HG03196 (cell line): ENCODE measurements around the gene CBLB.

Source experiments
- ATAC-seq: cut with Tn5 transposase; IDR thresholded peaks from one replicate; pipeline ENCODE4 v1.9.1; 2021; ENCODE audit not compliant: unreplicated experiment

Gene CBLB

GRCh38 chr3:105719791-105720190, 149.0 kb downstream of the CBLB start:
- ATAC-seq, result no peak

GRCh38 chr3:105715372-105715771, 153.4 kb downstream of the CBLB start:
- no peak for ATAC-seq

- no peak for ATAC-seq
These were observed 154.4 kb downstream of the CBLB start for GRCh38 chr3:105714453-105714852.

- no peak for ATAC-seq
These were observed 159.8 kb downstream of the CBLB start for GRCh38 chr3:105708980-105709379.

DNA sequence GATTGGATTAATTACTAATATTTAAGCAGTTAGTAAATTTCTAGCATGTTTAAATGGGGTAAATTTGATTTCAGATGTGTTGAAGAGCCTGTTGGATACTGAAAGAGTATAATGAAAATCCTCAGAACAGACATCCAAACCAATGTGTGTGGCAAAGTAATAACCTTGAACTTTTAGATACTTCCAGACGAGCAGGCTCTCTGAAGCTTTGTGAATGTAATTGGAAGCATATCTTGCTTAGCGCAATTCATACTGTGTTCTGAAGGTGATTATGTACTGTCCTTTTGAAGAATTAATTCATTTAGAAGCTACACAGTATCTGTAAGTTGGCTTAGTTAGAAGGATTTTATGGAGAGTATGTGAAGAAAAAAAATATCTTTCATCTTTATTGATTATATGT, 161.8 kb downstream of the CBLB start:
- ATAC-seq, result no peak

DNA sequence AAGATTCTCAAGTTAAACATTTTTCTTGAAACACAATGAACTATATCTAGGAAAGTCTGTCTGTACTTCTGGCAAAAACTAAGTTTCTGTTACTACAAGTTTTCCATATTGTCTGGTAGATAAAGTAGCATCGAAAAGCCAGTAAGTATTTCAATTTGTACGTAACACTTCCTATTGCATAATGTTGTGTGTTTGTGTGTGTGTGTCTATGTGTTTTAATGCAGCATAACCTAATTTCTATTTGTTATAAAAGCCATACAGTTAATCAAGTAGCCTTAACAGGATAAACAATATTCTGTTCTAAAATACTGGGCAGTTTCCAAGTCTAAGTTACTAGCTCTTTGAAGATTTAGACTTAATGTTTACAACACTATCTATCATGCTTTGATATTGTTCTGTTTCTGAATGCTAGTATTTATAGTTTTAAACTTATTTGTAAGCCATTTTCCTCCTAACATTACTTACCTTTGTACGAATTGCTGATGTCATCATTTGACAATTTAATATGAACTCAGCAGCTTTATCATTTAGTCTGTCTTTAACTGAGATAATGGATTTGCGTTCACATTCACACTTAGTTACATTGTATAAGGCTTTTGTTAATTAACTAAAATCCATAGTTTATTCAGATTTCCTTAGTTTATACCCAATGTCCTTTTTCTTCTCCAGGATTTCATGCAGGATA, 163.9 kb downstream of the CBLB start:
- ATAC-seq, result no peak

- no peak for ATAC-seq
These were observed 168.2 kb downstream of the CBLB start for GRCh38 chr3:105700575-105700974.

DNA sequence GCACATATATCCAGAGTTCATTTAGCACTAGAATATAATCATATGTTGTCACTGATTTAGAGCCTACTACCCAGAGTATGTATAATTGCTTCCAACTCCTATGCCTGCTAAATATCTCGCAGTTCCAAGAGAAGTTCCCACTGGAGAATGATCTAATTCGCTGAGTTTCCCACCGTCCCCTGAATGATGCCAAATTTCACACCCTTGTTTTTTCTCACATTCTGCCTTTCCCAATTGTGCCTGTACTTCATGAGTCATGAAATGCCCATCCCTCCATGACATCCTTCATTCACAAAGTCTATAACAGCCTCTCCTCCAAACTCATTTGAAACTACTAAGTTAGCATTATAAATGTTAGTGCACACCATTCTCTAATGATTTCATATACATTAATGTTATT, 177.2 kb downstream of the CBLB start:
- no peak for ATAC-seq

DNA sequence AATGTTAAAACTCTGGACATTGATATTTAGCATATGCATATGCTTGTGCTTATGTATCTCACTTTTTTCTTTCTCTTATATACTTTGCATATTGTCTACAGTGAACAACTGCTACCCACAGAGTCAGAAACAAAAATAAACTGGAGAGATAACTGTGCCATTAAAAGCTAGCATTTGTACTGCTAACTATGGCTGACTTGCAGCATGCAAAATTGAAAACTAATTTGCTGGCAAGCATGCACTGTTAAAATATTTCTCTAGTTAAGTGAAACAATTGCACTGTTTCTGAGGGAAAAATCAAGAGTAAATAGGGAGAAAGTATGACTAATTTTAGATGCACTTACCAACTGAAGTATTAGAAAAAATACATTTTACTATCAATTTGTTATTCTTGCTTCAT, 177.8 kb downstream of the CBLB start:
- ATAC-seq, result no peak

DNA sequence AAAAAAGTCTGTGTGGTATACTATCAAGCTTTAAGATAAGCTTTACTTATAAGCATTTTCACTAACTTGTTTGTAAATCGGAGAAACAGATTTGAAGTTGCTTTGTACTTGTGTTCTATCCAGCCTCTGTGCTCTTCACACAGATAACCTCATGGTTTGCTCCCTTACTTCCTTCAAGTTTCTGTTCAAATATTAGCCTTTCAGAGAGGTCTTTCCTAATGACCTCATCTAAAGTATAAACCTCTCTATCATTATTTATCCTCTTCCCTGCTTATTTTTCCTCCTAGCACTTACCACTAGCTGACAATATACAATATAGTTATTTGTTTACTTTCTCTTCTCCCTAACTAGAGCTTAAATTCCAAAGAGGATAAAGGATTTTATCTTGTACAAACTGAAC, 180.0 kb downstream of the CBLB start:
- ATAC-seq, result no peak

GRCh38 chr3:105686278-105686897, 182.4 kb downstream of the CBLB start:
- ATAC-seq, result no peak

DNA sequence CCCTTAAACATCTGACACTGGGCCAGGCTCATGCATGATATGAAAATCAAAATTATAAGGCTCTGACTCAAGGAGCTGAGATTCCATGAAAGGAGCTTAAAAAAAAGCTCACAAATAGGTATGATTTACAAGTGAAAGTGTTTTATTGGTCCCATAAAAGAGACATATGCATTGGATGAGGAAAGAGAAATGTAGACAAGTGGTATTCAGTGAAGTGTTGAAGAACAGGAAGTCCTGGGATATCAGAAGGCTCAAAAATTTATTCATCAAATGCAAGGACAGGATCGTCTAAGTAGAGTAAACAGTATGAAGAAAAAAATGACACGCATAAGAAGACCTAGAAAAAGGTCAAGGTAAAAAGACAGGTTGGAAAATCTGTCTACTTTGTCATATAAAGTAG, 188.9 kb downstream of the CBLB start:
- ATAC-seq, result no peak

- ATAC-seq, result no peak
These were observed 190.8 kb downstream of the CBLB start for GRCh38 chr3:105678017-105678416.

DNA sequence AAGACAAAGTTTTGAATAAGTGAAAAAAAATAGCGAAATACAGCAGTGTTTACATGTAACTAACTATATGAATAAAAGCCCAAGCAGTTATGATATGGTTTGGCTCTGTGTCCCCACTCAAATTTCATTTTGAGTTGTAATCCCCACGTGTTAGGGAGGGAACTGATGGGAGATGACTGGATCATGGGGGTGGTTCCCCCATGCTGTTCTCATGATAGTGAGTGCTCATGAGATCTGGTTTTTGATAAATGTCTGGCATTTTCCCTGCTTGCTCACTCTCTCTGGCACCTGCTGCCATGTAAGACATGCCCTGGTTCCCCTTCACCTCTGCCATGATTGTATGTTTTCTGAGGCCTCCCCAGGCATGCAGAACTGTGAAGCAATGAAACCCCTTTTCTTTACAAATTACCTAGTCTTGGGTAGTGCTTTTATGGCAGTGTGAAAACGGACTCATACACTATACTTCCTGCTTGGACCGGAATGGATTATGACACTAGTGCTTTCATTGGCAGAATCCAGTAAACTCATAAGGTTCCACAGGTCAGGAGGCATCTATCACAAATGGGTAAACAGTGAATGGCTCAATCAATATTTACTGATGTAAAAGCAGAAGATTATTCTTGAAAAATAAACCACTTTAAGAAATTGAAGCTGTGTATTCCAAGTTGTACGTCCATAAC, 192.1 kb downstream of the CBLB start:
- ATAC-seq, result no peak

DNA sequence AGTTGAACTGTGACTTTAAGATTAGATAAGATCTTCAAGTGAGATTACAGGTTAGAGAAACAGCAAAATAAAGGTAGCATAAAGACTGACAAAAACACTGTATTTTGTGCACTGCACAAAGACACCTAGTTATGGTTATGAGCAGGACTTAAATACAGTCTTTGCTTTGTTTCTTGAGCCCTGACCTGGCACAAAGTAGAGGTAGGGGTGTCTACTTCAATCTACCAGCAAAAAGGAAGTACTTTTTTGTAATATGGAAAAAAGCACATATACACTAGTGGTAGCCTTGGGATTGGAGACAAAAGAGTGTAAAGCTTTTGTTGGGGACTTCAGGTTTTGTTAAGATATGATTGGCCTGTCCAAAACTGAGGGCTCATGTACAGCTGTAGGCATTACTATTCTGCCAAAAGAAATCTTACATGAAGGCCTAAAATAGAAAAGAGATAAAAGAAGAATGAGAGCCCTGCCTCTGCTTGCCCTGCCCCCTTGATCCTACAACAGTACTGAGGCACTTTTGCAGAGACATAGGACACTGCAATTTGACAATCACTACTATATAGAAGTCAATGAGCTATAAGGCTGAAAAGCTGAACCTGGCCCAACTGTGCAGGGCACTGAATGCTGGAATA, 194.3 kb downstream of the CBLB start:
- ATAC-seq, result no peak

DNA sequence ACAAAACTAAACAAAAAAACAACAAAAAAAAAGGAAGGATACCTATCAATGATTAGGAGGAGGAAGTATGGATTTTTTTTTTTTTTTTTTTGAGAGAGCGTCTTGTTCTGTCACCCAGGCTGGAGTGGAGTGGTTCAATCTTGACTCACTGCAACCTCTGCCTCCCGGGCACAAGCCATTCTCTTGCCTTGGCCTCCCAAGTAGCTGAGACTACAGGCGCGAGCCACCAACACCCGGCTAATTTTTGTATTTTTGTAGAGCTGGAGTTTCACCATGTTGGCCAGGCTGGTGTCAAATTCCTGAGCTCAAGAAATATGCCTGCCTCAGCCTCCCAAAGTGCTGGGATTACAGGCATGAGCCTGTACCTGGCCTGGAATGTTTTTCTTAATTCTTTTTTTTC, 195.8 kb downstream of the CBLB start:
- ATAC-seq, result no peak

DNA sequence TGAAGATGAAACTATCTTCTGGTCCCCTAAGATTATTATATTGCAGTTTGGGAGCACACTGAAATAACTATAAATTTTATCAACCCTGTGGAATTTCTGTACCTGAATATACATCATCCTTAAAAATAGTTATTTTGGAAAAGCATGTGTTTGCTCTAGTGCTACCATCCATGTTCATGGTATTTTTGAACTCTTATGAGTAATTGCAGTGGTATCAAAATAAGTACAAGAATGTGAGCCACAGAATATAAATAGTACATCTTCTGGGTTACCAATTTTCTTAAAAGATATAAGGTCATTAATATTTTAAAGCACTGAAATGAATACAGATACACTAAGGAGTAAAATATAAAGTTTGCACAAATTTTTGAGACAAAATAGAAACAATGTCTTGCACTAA, 206.5 kb downstream of the CBLB start:
- no peak for ATAC-seq

DNA sequence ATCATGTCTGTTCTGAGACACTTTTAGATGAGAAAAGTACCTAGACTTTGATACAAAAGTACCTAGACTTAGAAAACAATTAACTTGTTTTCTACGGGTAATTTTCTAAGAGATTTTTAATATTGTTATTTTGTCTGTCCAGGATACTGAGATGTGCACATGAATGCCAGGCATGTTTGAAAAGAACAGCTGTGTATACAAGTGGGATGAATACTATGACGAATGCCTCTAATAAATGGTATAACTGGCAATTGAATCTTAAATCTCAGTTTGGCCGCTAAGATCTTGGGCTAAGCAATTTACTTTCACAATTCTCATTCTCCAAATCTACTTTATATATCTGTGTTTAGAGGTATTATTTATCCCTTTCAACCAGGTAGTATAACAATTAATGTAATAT, 207.4 kb downstream of the CBLB start:
- ATAC-seq, result no peak

- no peak for ATAC-seq
These were observed 211.9 kb downstream of the CBLB start for GRCh38 chr3:105656651-105657504.

- ATAC-seq, result no peak
These were observed 214.9 kb downstream of the CBLB start for GRCh38 chr3:105653868-105654267.

GRCh38 chr3:105653166-105653565, 215.6 kb downstream of the CBLB start:
- no peak for ATAC-seq
